ENCODE results near the gene B9D2. TPM values are rescaled to one million over a fixed set of nuclear protein-coding genes. Genes with fewer than 3 reads are reported as not detected.
A peak's percentile ranks its signal among the peaks of the same experiment; 100 is the strongest.

Gene B9D2
- total and polyA plus RNA-seq, 2 donors, result 1.9 to 10.0 TPM

DNA sequence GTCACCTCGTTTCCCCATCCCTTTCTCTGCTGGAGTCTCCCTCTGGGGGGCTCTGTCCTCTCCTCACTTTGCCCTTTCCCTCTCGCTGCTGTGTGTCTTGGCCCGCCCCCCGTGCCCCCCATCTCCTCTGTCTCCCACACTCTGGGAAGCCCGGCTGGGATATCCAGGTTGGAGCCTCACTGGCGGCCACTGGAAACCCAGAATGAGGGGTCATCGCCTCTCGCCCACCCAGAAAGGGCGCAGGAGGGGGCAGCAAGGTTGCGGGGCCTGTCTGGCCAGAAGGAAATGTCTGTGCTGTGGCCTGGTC is 38.4 kb downstream of the B9D2 start:
- Histone ChIP-seq H3K4me3 (ENCODE audit: low read depth, low read length) (peak overlapping the region; percentile 16), H3K36me3 (ENCODE audit: insufficient read depth) (no peaks in the 10 kb centered on the region), H3K4me1 (ENCODE audit: insufficient read depth) (no peaks in the 10 kb centered on the region), H3K27ac (ENCODE audit: low read depth) (peak overlapping the region; percentile 79)
- WGBS, result 9% methylated on average over 10 of the region's 10 CpGs
- no peak for DNase-seq (ENCODE audit: extremely low spot score)

DNA sequence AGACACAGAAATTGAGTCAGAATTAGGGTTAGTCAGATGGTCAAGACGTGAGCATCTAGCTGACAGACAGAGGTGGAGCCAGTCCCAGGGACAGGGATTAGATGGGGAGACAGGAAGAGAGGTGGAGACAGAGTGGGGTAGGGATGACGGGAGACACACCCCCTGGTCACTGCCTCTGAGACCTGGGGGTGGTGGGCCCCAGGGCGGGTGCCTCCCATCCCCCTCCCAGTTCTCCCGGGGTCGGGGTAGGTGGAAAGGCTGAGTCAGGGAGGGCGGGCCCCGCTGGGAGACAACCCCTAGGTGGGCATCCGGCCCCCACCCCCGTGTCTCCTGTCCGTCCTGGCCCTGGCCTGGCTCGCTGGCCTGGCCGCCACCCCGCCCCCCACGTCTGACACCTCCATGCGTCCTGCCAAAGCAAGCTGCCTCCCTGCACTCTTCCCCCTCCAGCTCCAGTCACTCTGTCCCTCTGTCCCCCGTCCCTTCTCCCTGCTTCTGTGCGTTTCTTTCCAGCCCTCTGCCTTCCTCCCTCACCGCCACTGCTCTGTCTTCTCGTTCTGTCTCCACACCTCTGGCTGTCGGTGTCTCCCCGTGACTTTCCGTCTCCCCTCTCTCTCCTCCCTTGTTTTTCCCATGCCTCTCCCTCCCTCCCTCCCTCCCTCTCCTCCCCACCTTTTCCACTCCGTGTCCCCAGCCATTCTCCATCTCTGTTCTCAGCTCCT is 38.9 kb downstream of the B9D2 start:
- 11% methylated on average over 23 of the region's 23 CpGs for WGBS

DNA sequence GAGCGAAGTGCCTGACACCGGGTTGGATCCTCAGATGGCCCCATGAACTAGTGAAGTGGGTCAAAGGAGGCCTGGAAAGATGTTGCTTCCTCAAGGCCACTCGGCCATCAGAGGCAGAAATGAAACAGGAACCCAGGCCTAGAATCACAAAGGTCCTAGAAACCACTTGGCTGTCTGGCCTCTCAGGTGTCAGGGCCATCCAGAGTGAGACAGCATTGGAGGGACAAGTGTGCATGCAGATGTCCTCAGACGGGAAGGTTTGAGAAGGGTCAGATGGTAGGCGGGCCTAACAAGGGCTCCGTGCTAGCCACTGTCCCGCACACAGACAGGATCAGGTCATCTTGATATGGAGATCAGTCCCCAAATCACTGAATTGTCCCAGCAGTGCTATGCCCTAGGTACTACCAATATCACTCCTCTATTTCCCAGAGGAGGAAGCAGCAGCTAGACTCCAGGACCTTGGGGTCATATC is 39.7 kb downstream of the B9D2 start:
- WGBS, result 66% methylated on average over 7 of the region's 7 CpGs
- DNase-seq (ENCODE audit: extremely low spot score), result no peak
- peak overlapping the region; percentile 89 for H3K27ac ChIP-seq (ENCODE audit: low read depth)
- H3K4me1 ChIP-seq (ENCODE audit: insufficient read depth), result no peaks in the 10 kb centered on the region
- H3K36me3 ChIP-seq (ENCODE audit: insufficient read depth), result no peaks in the 10 kb centered on the region
- no peak overlapping the region for H3K4me3 ChIP-seq (ENCODE audit: low read depth, low read length)

More for the DNA sequence above, 38.9 kb downstream of the B9D2 start:
- H3K27ac ChIP-seq (ENCODE audit: low read depth), result peak overlapping the region; percentile 89
- H3K36me3 ChIP-seq (ENCODE audit: insufficient read depth), result no peaks in the 10 kb centered on the region
- H3K4me3 ChIP-seq (ENCODE audit: low read depth, low read length), result no peak overlapping the region
- no peaks in the 10 kb centered on the region for H3K4me1 ChIP-seq (ENCODE audit: insufficient read depth)
- DNase-seq (ENCODE audit: extremely low spot score), result no peak

DNA sequence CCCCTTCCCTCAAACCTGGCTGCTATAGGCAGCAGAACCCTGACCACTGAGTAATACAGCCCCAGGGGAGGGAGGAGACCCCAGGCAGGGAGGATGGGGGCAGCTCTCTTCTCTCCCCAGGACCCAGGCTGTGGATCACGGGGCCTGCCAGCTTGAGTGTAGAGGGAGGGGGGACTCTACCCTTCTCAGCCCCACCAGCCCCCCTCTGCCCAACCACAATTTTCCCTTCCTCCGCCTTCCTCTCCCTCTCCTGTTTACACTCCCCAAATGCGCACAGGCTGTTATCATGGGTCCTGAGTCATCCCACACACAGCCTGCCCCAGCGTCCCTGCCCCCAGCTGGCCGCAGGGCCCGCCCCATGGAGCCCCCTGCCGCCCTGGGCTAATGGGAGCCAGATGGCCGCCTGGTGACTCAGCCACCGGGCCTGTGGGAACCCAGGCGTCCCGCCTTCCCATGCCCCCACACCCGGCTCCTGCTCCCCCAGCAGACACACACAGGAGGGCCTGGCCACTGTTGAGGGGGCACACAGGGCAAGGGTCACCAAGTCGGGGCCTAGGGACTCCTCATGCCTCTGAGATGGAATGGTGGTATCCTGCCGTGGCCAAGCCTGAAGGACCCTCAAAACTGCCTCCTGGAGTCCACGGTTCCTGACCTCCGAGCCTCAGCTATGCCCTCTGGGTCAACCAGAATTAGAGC is 40.4 kb downstream of the B9D2 start:
- Histone ChIP-seq H3K4me1 (ENCODE audit: insufficient read depth) (no peaks in the 10 kb centered on the region), H3K4me3 (ENCODE audit: low read depth, low read length) (no peak overlapping the region), H3K27ac (ENCODE audit: low read depth) (peak overlapping the region; percentile 89), H3K36me3 (ENCODE audit: insufficient read depth) (no peaks in the 10 kb centered on the region)
- DNase-seq (ENCODE audit: extremely low spot score), result no peak
- WGBS, result 28% methylated on average over 16 of the region's 16 CpGs

DNA sequence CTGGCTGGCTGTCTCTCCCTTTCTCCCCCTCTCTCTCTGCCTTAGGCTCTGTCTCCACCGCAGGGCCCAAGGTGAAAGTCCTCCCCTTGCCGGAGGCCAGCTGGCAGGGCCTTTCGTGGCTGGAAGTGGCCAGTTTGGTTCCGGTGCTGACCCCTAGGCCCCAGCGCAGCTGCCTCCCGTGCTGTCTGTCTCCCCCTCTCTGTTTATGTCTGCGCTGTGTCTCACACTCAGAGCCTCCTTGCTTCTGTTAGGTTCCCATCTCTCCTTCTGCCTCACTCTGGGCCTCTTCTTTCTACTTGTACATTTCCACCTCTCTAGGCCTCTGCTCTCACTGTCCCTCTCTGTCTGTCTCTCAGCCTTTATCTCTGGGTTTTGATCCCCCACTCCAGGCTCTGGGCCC is 40.9 kb downstream of the B9D2 start:
- DNase-seq (ENCODE audit: extremely low spot score), result no peak
- Histone ChIP-seq H3K27ac (ENCODE audit: low read depth) (peak overlapping the region; percentile 89), H3K4me1 (ENCODE audit: insufficient read depth) (no peaks in the 10 kb centered on the region), H3K4me3 (ENCODE audit: low read depth, low read length) (no peak overlapping the region), H3K36me3 (ENCODE audit: insufficient read depth) (no peaks in the 10 kb centered on the region)
- 26% methylated on average over 7 of the region's 7 CpGs for WGBS

GRCh38 chr19:41322451-41322850 is 41.5 kb downstream of the B9D2 start:
- WGBS, result 88% methylated on average over 11 of the region's 11 CpGs
- no peaks in the 10 kb centered on the region for H3K36me3 ChIP-seq (ENCODE audit: insufficient read depth)
- H3K4me3 ChIP-seq (ENCODE audit: low read depth, low read length), result no peak overlapping the region
- H3K27ac ChIP-seq (ENCODE audit: low read depth), result peak overlapping the region; percentile 89
- no peaks in the 10 kb centered on the region for H3K4me1 ChIP-seq (ENCODE audit: insufficient read depth)
- no peak for DNase-seq (ENCODE audit: extremely low spot score)

- 56% methylated on average over 10 of the region's 10 CpGs for WGBS
- no peak for DNase-seq (ENCODE audit: extremely low spot score)
- no peaks in the 10 kb centered on the region for H3K36me3 ChIP-seq (ENCODE audit: insufficient read depth)
- H3K27ac ChIP-seq (ENCODE audit: low read depth), result no peak overlapping the region
- no peak overlapping the region for H3K4me3 ChIP-seq (ENCODE audit: low read depth, low read length)
- no peaks in the 10 kb centered on the region for H3K4me1 ChIP-seq (ENCODE audit: insufficient read depth)
Measured at GRCh38 chr19:41321600-41322270, 42.2 kb downstream of the B9D2 start.

GRCh38 chr19:41321204-41321599 is 42.7 kb downstream of the B9D2 start:
- H3K36me3 ChIP-seq (ENCODE audit: insufficient read depth), result no peaks in the 10 kb centered on the region
- H3K4me3 ChIP-seq (ENCODE audit: low read depth, low read length), result no peak overlapping the region
- no peak for DNase-seq (ENCODE audit: extremely low spot score)
- H3K27ac ChIP-seq (ENCODE audit: low read depth), result no peak overlapping the region
- 76% methylated on average over 7 of the region's 7 CpGs for WGBS
- no peaks in the 10 kb centered on the region for H3K4me1 ChIP-seq (ENCODE audit: insufficient read depth)

DNA sequence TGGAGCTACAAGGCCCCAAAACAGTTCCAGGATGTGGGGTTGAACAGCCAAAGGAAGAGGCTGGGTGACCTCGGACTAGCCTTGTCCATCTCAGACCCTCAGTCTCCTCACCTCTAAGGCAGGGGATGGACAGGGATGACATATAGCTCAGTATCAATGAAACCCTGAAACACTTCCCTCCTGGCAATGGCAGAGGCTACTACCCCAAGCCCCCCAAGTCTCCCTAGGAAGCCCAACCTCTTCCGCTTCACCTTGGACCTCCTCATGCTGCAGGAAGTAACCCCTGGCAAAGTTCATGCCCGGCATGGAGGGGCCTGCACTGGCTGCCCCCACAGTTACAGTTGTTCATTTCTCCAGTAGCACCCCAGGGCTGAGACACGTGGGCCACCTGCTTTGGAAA is 43.4 kb downstream of the B9D2 start:
- Histone ChIP-seq H3K27ac (ENCODE audit: low read depth) (no peak overlapping the region), H3K4me1 (ENCODE audit: insufficient read depth) (no peaks in the 10 kb centered on the region), H3K4me3 (ENCODE audit: low read depth, low read length) (no peak overlapping the region), H3K36me3 (ENCODE audit: insufficient read depth) (no peaks in the 10 kb centered on the region)
- DNase-seq (ENCODE audit: extremely low spot score), result no peak
- WGBS, result 87% methylated on average over 4 of the region's 4 CpGs

- Histone ChIP-seq H3K36me3 (ENCODE audit: insufficient read depth) (no peaks in the 10 kb centered on the region), H3K4me1 (ENCODE audit: insufficient read depth) (no peaks in the 10 kb centered on the region), H3K4me3 (ENCODE audit: low read depth, low read length) (no peak overlapping the region), H3K27ac (ENCODE audit: low read depth) (no peak overlapping the region)
- 85% methylated on average over 11 of the region's 11 CpGs for WGBS
- DNase-seq (ENCODE audit: extremely low spot score), result no peak
Measured at GRCh38 chr19:41320185-41320518, 43.8 kb downstream of the B9D2 start.

DNA sequence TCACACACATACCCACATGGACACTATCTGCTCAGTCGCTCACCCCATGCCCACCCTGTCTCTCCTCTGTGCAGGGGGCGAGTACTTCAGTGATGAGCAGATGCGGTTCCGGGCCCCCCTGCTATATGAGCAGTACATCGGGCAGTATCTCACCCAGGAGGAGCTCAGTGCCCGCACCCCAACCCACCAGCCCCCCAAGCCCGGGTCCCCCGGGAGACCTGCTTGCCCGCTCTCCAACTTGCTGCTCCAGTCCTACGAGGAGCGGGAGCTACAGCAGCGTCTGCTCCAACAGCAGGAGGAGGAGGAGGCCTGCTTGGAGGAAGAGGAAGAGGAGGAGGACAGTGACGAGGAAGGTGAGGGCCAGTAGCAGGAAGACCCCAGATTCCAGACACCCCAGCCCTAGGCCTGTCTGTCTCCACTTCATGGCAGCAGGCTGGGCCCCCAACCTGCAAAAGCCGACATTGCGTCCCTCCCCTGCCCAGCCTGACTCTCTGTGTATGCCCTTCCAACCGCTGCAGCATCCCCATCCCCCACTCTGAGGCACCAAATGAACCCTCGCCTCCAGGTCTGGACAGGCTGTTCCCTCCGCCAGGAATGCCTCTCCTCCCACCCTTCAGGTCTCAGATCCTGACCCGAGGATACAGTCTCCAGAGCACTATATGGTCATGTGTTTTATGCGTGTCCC is 44.3 kb downstream of the B9D2 start:
- Histone ChIP-seq H3K36me3 (ENCODE audit: insufficient read depth) (no peaks in the 10 kb centered on the region), H3K4me1 (ENCODE audit: insufficient read depth) (no peaks in the 10 kb centered on the region), H3K27ac (ENCODE audit: low read depth) (no peak overlapping the region), H3K4me3 (ENCODE audit: low read depth, low read length) (no peak overlapping the region)
- DNase-seq (ENCODE audit: extremely low spot score), result no peak
- WGBS, result 79% methylated on average over 20 of the region's 20 CpGs

DNA sequence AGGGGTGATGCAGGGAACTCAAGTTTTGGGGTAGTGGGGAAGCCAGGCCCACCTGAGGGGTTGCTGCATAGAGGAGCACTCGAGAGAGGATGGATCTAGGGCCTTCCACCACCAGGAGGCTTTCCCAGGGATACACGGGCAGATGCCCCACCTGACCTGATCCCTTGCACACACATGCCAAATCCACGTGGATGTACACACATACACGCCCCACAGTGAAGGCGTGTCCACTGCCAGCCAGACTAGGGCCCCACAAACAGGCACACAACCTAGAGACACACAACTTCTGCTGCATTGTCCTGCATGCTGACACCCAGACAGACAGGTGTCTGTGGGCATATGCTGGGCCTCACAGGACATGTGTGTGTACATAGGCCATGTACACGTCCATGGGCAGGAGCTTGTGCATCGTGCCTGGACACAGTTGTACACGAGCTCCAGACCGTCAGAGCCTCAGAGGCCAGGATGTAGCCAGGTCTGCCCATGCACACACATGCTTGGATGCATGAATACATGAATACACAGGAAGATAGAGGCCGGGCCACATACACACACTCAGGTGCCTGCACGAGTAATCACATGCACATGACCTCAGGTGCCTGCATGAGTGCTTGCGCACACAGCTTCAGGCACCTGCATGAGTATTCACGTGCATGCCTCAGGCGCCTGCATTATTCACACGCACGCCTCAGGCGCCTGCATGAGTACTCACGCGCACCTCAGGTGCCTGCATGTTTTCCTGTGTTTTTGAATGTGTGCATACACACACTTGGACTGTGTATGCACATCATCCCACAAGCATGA is 45.1 kb downstream of the B9D2 start:
- DNase-seq (ENCODE audit: extremely low spot score), result no peak
- no peak overlapping the region for H3K4me3 ChIP-seq (ENCODE audit: low read depth, low read length)
- no peaks in the 10 kb centered on the region for H3K4me1 ChIP-seq (ENCODE audit: insufficient read depth)
- H3K36me3 ChIP-seq (ENCODE audit: insufficient read depth), result no peaks in the 10 kb centered on the region
- 82% methylated on average over 19 of the region's 19 CpGs for WGBS
- no peak overlapping the region for H3K27ac ChIP-seq (ENCODE audit: low read depth)

DNA sequence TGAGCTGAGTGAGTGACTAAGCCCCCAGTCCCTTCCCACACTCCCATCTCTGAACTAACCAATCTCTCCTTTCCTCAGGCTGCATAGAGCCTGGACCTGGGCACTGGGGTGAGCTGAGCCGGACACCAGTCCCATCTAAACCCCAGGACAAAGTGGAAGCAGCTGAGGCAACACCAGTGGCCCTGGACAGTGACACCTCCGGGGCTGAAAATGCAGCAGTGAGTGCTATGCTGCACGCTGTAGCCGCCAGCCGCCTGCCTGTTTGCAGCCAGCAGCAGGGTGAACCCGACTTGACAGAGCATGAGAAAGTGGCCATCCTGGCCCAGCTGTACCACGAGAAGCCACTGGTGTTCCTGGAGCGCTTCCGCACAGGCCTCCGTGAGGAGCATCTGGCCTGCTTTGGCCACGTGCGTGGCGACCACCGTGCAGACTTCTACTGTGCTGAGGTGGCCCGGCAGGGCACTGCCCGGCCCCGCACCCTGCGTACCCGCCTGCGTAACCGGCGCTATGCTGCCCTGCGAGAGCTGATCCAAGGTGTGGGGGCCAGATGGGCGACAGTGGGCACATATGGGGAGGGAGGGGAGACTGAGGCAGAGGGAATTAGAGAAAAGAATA is 47.5 kb downstream of the B9D2 start:
- DNase-seq (ENCODE audit: extremely low spot score), result no peak
- Histone ChIP-seq H3K36me3 (ENCODE audit: insufficient read depth) (no peaks in the 10 kb centered on the region), H3K4me3 (ENCODE audit: low read depth, low read length) (no peak overlapping the region), H3K4me1 (ENCODE audit: insufficient read depth) (no peaks in the 10 kb centered on the region), H3K27ac (ENCODE audit: low read depth) (no peak overlapping the region)
- WGBS, result 97% methylated on average over 24 of the region's 24 CpGs
